ENCODE results near the gene PANK2.
"Not testable (repeated sequence)": the region's sequence is repeated elsewhere in the genome, so short reads cannot be mapped to it uniquely, and the experiment has no call there.

The PANK2 gene

GRCh38 chr20:3934624-3935023 is 45.4 kb downstream of the PANK2 start:
- Histone ChIP-seq H3K4me3 (ENCODE audit: severe bottlenecking) (no peak overlapping the region), H3K27ac (ENCODE audit: poor library complexity, severe bottlenecking) (no peak overlapping the region), H3K4me1 (ENCODE audit: insufficient read depth, poor library complexity, severe bottlenecking) (no peaks in the 10 kb centered on the region)

GRCh38 chr20:3935295-3935955 is 46.2 kb downstream of the PANK2 start:
- H3K4me1 ChIP-seq (ENCODE audit: insufficient read depth, poor library complexity, severe bottlenecking), result no peaks in the 10 kb centered on the region
- no peak overlapping the region for H3K4me3 ChIP-seq (ENCODE audit: severe bottlenecking)
- TF ChIP-seq CTCF (IDR thresholded peaks at IDR 0.05; ENCODE audit: poor library complexity, severe bottlenecking), result no peak
- no peak overlapping the region for H3K27ac ChIP-seq (ENCODE audit: poor library complexity, severe bottlenecking)
- H3K36me3 ChIP-seq (ENCODE audit: low read depth), result peaks cover 57% of the 10 kb centered on the region
- H3K27me3 ChIP-seq (ENCODE audit: insufficient read depth, poor library complexity, severe bottlenecking), result no peaks in the 10 kb centered on the region
- DNase-seq (ENCODE audit: low spot score), result no peak
- ATAC-seq (ENCODE audit: low read depth), result no peak
- H3K9me3 ChIP-seq (ENCODE audit: severe bottlenecking), result no peaks in the 10 kb centered on the region

More at GRCh38 chr20:3934624-3935023, 45.4 kb downstream of the PANK2 start:
- H3K36me3 ChIP-seq (ENCODE audit: low read depth), result peaks cover 49% of the 10 kb centered on the region
- no peaks in the 10 kb centered on the region for H3K9me3 ChIP-seq (ENCODE audit: severe bottlenecking)
- no peak for TF ChIP-seq CTCF (IDR thresholded peaks at IDR 0.05; ENCODE audit: poor library complexity, severe bottlenecking)
- no peaks in the 10 kb centered on the region for H3K27me3 ChIP-seq (ENCODE audit: insufficient read depth, poor library complexity, severe bottlenecking)
- ATAC-seq (ENCODE audit: low read depth), result no peak
- DNase-seq (ENCODE audit: low spot score), result no peak

- H3K27me3 ChIP-seq (ENCODE audit: insufficient read depth, poor library complexity, severe bottlenecking), result no peaks in the 10 kb centered on the region
- DNase-seq (ENCODE audit: low spot score) (no peak), ATAC-seq (ENCODE audit: low read depth) (no peak)
- peaks cover 63% of the 10 kb centered on the region for H3K36me3 ChIP-seq (ENCODE audit: low read depth)
- no peaks in the 10 kb centered on the region for H3K4me1 ChIP-seq (ENCODE audit: insufficient read depth, poor library complexity, severe bottlenecking)
- H3K27ac ChIP-seq (ENCODE audit: poor library complexity, severe bottlenecking), result no peak overlapping the region
- no peak overlapping the region for H3K4me3 ChIP-seq (ENCODE audit: severe bottlenecking)
- TF ChIP-seq CTCF (IDR thresholded peaks at IDR 0.05; ENCODE audit: poor library complexity, severe bottlenecking), result no peak
- H3K9me3 ChIP-seq (ENCODE audit: severe bottlenecking), result no peaks in the 10 kb centered on the region
Observed at GRCh38 chr20:3935956-3936340, 46.8 kb downstream of the PANK2 start.

- no peaks in the 10 kb centered on the region for H3K27me3 ChIP-seq (ENCODE audit: insufficient read depth, poor library complexity, severe bottlenecking)
- no peak overlapping the region for H3K4me3 ChIP-seq (ENCODE audit: severe bottlenecking)
- no peaks in the 10 kb centered on the region for H3K9me3 ChIP-seq (ENCODE audit: severe bottlenecking)
- no peak for TF ChIP-seq CTCF (IDR thresholded peaks at IDR 0.05; ENCODE audit: poor library complexity, severe bottlenecking)
- DNase-seq (ENCODE audit: low spot score) (no peak), ATAC-seq (ENCODE audit: low read depth) (no peak)
- no peaks in the 10 kb centered on the region for H3K4me1 ChIP-seq (ENCODE audit: insufficient read depth, poor library complexity, severe bottlenecking)
- peaks cover 64% of the 10 kb centered on the region for H3K36me3 ChIP-seq (ENCODE audit: low read depth)
- no peak overlapping the region for H3K27ac ChIP-seq (ENCODE audit: poor library complexity, severe bottlenecking)
Observed at GRCh38 chr20:3937618-3938017, 48.4 kb downstream of the PANK2 start.

GRCh38 chr20:3940905-3941304 is 51.7 kb downstream of the PANK2 start:
- Histone ChIP-seq H3K27me3 (ENCODE audit: insufficient read depth, poor library complexity, severe bottlenecking) (no peaks in the 10 kb centered on the region), H3K9me3 (ENCODE audit: severe bottlenecking) (no peaks in the 10 kb centered on the region), H3K4me1 (ENCODE audit: insufficient read depth, poor library complexity, severe bottlenecking) (no peaks in the 10 kb centered on the region), H3K36me3 (ENCODE audit: low read depth) (peaks cover 67% of the 10 kb centered on the region), H3K4me3 (ENCODE audit: severe bottlenecking) (no peak overlapping the region), H3K27ac (ENCODE audit: poor library complexity, severe bottlenecking) (no peak overlapping the region)
- no peak for TF ChIP-seq CTCF (IDR thresholded peaks at IDR 0.05; ENCODE audit: poor library complexity, severe bottlenecking)
- no peak for ATAC-seq (ENCODE audit: low read depth)
- DNase-seq (ENCODE audit: low spot score), result no peak

- H3K4me1 ChIP-seq (ENCODE audit: insufficient read depth, poor library complexity, severe bottlenecking); H3K27me3 ChIP-seq (ENCODE audit: insufficient read depth, poor library complexity, severe bottlenecking); H3K4me3 ChIP-seq (ENCODE audit: severe bottlenecking); H3K9me3 ChIP-seq (ENCODE audit: severe bottlenecking); ATAC-seq (ENCODE audit: low read depth); DNase-seq (ENCODE audit: low spot score); H3K27ac ChIP-seq (ENCODE audit: poor library complexity, severe bottlenecking): not testable (repeated sequence)
- H3K36me3 ChIP-seq (ENCODE audit: low read depth), result peaks cover 66% of the 10 kb centered on the region
Observed at GRCh38 chr20:3946666-3947065, 57.5 kb downstream of the PANK2 start.
